Activated effector memory CD4-positive, alpha-beta T cell treated with Interleukin-2 at 50 U/mL for 16 hours (primary cell): Measurements from ENCODE around the gene JAK2.
"Not testable (repeated sequence)": the region's sequence is repeated elsewhere in the genome, so short reads cannot be mapped to it uniquely, and the experiment has no call there.

ENCODE experiments used
- DNase-seq: peaks from one replicate; pipeline ENCODE4 v3.0.0-alpha.2; 2020

Gene JAK2

GRCh38 chr9:4984621-4985385 lies at the start of gene JAK2:
Gene JAK2, plus strand, starts transcription at chr9:4985272. Its CDS starts 36,716 bp downstream, at chr9:5021988.
- peak; percentile 72 for DNase-seq

- DNase-seq, result no peak
Measured at GRCh38 chr9:4936277-4936676, 48.8 kb upstream of the JAK2 start.

DNA sequence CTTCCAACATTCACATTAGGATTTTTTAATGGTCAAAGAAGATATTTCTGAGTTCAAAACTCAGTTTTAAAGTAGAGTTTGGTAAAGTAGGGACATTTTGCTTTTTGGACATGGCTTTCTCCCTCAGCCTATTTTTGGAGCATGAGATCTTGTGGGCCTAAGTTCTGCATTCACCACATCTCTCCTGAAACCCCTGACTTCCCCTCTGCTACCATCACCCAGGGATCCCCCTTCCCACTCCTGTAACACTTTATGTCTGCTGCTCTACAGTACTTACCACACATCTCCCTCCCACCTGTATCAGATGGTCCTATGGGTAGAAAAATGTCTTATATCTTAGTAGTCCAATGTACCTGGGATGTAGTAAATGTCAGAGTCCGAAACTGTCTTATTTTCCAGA lies 48.2 kb upstream of the JAK2 start:
- no peak for DNase-seq

DNA sequence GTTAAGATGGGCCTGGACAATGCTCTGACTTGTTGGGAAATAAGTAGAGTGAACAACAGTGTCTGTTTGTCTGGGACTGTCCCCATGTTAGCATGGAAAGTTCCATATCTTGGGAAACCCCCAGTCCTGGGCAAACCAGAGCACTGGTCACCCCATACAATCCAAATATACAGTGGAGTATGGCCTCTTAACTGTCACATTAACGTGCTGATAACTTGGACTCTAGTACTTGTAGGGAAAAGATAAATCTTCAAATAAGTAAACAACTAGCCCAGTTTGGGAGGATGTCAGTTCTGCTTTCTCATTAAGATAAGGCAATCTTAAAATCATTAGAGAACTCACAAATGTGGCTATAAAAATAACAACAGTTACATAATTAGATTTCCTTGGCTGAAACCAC lies 47.6 kb upstream of the JAK2 start:
- no peak for DNase-seq

DNA sequence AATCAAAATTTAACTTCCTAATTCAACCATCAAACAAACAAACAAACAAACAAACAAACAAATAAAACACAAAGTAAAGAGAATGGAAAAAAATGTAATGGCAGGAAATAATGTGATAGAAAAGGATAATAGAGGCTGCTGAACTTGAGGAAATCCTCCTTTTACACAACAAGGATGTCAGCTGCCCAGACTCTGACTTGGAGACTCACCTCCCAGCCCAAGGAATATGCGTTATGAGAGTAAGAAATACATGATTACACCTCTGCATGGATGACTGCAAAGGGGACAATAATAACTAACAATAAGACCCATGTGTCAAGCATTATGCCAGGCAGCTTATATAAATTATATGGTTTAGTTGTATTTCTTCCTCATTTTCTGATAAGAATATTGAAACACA lies 46.6 kb upstream of the JAK2 start:
- DNase-seq, result no peak

GRCh38 chr9:4939118-4939561 lies 45.9 kb upstream of the JAK2 start:
- DNase-seq, result no peak

GRCh38 chr9:4942042-4942691 lies 42.9 kb upstream of the JAK2 start:
- not testable (repeated sequence) for DNase-seq

DNA sequence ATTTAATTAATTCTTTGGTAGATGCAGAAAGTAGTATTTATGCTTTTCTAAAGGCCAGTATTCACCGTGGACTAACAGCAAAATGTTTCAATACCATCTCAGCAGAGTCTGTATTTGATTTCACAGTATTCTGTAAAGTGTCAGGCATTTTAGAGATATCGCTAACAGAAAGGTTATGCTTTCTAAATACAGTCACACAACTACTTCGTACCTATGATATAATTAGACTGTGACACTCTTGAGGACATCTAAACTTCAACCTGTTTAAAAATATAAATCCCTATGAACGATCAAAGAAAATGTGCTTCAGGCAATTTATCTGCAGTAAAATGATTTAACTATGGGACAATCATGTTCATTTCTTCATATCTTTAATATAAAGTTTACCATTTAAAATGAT lies 41.7 kb upstream of the JAK2 start:
- DNase-seq, result no peak

DNA sequence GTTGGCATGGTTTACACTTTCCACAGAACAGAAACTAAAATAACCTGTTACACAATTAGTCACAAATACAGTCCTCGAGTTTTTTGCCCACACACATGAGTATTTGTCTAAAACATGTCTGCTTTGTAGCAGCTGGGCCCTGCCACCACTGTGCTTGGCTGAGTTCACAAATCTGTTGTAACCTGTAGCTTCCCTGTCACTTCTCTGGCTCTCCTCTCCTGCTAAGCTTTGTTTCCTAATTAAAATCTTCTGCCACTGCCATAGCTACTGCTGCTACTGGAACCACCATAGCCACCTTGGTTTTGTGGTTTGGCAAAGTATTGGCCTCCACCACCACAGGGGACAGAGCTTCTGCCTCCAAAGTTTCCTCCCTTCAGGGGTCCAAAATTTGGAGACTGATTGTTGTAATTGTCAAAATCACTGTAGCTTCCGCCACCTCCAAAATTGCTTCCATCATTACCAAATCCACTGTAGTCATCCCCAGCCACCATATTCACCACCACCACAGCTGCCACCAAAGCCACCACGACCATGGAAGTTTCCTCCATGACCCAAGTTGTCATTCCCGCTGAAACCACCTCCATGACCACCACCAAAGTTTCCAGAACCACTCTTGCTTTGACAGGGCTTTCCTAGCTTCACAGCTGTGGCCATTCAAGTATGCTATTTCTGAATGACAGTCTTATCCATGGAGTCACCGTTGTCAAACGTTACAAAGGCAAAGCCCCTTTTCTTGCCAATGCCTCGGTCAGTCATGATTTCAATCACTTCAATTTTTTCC lies 40.5 kb upstream of the JAK2 start:
- not testable (repeated sequence) for DNase-seq

GRCh38 chr9:4946937-4947336 lies 38.1 kb upstream of the JAK2 start:
- no peak for DNase-seq

DNA sequence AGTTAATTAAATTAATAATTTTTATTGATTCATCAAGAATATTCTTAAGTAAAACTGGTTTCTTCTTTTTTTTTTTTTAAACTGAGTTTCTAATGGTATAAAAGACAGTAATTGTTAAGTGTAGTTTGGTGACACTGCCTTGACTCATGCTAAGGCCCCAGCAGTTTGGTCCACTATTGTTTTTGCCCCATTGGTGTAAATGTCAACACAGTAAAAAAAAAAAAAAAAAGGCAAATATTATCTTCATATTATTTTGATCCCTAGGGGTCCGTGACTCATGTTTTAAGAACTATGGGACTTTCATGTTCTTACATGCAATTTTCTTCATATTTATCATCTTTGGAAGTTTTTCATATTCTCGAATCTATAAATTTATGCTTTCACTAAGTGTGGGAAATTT lies 29.2 kb upstream of the JAK2 start:
- DNase-seq, result no peak

- DNase-seq, result no peak
Measured at GRCh38 chr9:4959031-4959430, 26.0 kb upstream of the JAK2 start.

- DNase-seq, result no peak
Measured at GRCh38 chr9:4962085-4962484, 23.0 kb upstream of the JAK2 start.

GRCh38 chr9:4964540-4964939 lies 20.5 kb upstream of the JAK2 start:
- DNase-seq, result no peak

DNA sequence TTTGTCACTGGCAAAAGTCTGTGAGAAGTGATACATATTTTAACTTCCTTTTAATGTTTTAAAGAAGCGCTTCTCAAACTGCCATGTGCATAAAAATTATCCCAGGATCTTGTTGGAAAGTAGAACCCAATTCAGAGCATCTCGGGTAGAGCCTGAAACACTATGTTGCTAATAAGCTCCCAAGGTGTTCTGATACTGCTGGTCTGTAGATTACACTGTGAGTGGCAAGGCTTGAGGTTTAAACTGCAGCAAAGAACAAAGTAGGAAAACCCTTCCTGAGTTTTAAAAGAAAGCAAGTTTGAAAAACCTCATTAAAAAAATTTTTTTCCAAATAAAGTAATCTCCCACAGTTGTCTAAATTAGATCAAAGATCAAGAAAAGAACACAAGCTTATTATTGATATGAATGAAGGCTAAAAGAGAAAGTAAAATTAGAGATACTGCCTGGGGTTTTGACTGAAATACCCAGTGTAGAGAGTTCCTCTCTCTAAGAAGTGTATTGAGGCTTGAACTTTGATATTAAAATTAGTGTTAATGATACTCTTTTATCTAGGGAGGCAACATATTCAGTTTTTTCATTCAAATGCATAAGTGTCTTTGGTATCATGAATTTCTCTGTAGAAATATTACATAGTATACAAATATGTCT lies 19.8 kb upstream of the JAK2 start:
- DNase-seq, result no peak

- DNase-seq, result no peak
Measured at GRCh38 chr9:4967523-4967922, 17.5 kb upstream of the JAK2 start.

DNA sequence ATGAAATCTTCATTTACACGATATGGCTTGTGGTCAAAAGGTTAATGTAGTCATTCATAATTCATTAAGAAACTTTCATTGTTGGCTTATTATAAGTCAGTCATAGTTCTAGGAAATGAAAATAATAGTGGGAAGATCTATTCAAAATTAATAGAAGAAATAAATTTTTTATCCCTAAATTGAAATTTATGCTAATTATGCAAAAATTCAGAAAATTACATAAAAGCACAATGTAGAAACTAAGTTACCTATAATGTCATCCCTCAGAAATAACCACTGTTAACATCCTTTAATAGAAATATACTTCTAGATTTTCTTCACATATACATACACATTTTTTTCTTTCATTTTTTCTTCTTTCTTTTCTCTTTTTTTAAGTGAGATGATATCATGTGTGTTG lies 15.9 kb upstream of the JAK2 start:
- no peak for DNase-seq

DNA sequence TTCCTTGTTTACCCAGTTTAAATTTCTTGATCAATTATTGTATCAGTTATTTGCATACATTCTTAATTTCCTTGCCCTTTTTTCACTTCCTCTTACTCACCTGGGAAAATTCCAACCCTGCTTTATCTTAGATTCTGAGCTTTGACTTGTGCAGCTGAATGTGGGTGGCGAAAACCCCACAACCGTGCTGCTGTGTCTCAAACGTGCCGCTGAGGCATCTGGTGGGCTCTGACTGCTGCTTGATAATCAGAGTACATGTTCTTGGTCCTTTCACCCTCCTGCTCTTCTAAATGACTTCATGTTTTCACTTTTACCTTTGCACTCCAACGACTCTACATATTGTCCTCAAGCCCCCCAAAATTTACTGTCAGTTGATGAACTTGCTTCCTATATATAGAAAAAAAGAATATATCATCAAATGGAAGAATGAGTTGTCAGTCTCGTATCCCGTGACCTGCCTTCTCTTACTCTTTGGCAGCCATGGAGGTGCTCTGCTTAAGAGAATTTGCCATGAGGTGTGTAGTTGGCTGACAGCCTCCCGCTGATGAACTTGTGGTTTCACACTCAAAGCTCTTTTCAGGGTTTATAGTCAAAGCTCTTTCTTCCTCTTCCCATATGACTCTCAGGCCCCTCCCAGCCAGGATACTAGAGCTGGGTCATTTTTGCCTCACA lies 14.0 kb upstream of the JAK2 start:
- DNase-seq, result no peak

DNA sequence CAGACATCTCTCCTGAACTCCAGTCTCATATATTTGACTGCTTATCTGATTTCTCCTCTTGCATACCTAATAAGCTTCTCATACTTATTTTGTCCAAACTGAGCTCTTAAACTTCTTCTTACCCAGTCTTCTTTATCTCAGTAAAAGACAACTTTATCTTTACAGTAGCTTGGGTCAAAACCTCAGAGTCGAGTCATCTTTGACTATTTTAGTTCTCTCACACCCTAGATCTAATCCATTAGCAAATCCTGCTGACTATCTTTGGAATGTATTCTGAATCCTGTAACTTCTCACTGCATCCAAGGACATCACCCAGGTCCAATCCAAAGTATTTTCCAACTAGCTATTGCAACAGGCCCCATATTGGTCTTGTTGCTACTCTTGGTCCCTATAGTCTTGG lies 11.8 kb upstream of the JAK2 start:
- DNase-seq, result no peak

- DNase-seq, result no peak
Measured at GRCh38 chr9:4973902-4974301, 11.2 kb upstream of the JAK2 start.

GRCh38 chr9:4979239-4979638 lies 5.8 kb upstream of the JAK2 start:
- no peak for DNase-seq

DNA sequence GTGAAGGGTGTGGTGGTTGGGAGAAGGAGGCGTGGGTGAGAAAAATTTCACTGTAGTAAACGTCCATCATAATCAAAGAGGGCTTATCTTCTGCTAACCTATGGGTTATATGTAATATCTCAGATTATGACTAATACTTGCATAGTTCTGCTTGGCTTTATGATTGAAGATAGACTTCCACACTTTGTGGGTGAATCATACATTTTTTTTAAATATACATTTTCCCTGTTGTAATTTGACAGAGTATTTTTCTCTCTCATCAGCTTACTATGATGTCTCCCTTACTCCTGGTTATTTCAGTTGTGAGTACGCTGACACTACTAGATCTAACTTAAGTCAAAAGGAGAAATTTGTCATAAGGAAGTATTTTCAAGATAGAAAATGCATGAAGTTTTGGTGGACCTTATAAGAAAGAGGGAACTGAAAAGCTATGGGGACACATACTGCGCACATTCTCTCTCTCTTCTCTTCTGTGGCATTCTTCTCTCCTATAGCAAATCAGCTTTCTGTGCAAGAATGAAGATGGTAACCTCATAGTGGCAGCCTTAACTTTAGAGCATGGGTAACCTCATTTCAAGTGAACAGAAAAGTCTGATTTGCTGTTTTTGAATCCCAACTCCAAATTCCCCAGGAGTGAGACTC lies 4.9 kb upstream of the JAK2 start:
- no peak for DNase-seq
